Measurements from ENCODE around the gene HTR5A. TPM values are rescaled to one million over a fixed set of nuclear protein-coding genes. Genes with fewer than 3 reads are reported as not detected.

The HTR5A gene
- total and polyA plus RNA-seq, 10 of the 15 experiments (the other 5 are each of a cell fraction or from before 2014, with no cell fraction given) = not detected

GRCh38 chr7:155119801-155120382, 49.8 kb downstream of the HTR5A start:
- no peak for DNase-seq (ENCODE audit: low read depth, low spot score)
- 9% methylated on average over 7 of the region's 7 CpGs for WGBS (ENCODE audit: insufficient coverage, insufficient replicate concordance, low lambda C conversion rate, missing lambda C conversion rate)
- POLR2A ChIA-PET = no interaction called here
- intact Hi-C loops (cut with micrococcal nuclease; ENCODE audit: unreplicated experiment) (no loop called here), in situ Hi-C loops (cut with MboI) (no loop called here)
- CTCF ChIA-PET = interaction anchor here (0.8 to 1.3 kb wide), 2 partner anchors 9 to 192 kb away, joined by 3 read pairs; no protein-coding TSS in a partner anchor
- no TSS peak for BruUV-seq (replicated peaks)
- FAIRE-seq = no peak
- H3K4me2 ChIP-seq (ENCODE audit: control insufficient read depth, insufficient read depth) = no peak overlapping the region
- no peaks in the 10 kb centered on the region for H3K79me2 ChIP-seq (ENCODE audit: control insufficient read depth, insufficient read depth, low read length)
- no peaks in the 10 kb centered on the region for H4K20me1 ChIP-seq (ENCODE audit: control insufficient read depth, insufficient read depth)
- no peak overlapping the region for H3K9ac ChIP-seq (ENCODE audit: control insufficient read depth, insufficient read depth, low read length)
- ATAC-seq = no peak
- no peak overlapping the region for H2AFZ ChIP-seq (ENCODE audit: control insufficient read depth, low read depth, low read length)
- H3K4me3 ChIP-seq = no peak overlapping the region
- H3K27ac ChIP-seq (ENCODE audit: control insufficient read depth, insufficient read depth) = no peak overlapping the region
- SMC1A ChIA-PET (ENCODE audit: uncharacterized antibody, unreplicated experiment) = no interaction called here
- H3K36me3 ChIP-seq (ENCODE audit: control insufficient read depth in 2 of 2, insufficient read depth in 2 of 2, low read length in 1 of 2) = no peaks in the 10 kb centered on the region
- H3K9me3 ChIP-seq (replicated peaks; ENCODE audit: control insufficient read depth, insufficient read depth, low read length) = no peaks in the 10 kb centered on the region; the same call in 2 of the 3 replicates
- RAD21 ChIA-PET (ENCODE audit: unreplicated experiment) = no interaction called here
- no peak for TF ChIP-seq STAT3 (IDR thresholded peaks at IDR 0.05; ENCODE audit: low read depth, low read length)
- no peak for TF ChIP-seq TAF1 (IDR thresholded peaks at IDR 0.05; ENCODE audit: borderline replicate concordance, low read depth, low read length)
- TF ChIP-seq E4F1 (IDR thresholded peaks at IDR 0.05; ENCODE audit: borderline replicate concordance, partially characterized antibody) = no peak
- no peak for TF ChIP-seq YY1 (IDR thresholded peaks at IDR 0.05; ENCODE audit: low read depth, low read length)
- TF ChIP-seq MYB (IDR thresholded peaks at IDR 0.05; ENCODE audit: borderline replicate concordance, low read depth, low read length) = no peak
- TF ChIP-seq HDGF (IDR thresholded peaks at IDR 0.05) = no peak
- TF ChIP-seq PRDM15 (CRISPR knock-in tag; IDR thresholded peaks at IDR 0.05) = no peak
- TF ChIP-seq TCF7 (IDR thresholded peaks at IDR 0.05; ENCODE audit: borderline replicate concordance) = no peak
- TF ChIP-seq ZNF217 (IDR thresholded peaks at IDR 0.05) = no peak
- TF ChIP-seq IRF3 (IDR thresholded peaks at IDR 0.05) = no peak
- no peak for TF ChIP-seq ETV6 (conservative IDR thresholded peaks at IDR 0.05 in 1 of 2, IDR thresholded peaks at IDR 0.05 in 1 of 2; ENCODE audit: borderline replicate concordance in 1 of 2, low read depth in 1 of 2)
- no peaks in the 10 kb centered on the region for H3K4me1 ChIP-seq (ENCODE audit: control insufficient read depth, insufficient read depth, low read length)
- H3K27me3 ChIP-seq (replicated peaks in 1 of 2; ENCODE audit: control insufficient read depth in 2 of 2, insufficient read depth in 2 of 2, low read length in 1 of 2) = no peaks in the 10 kb centered on the region

Data from GM12878 (cell line).